ENCODE results near the gene CGNL1. TPM values are rescaled to one million over a fixed set of nuclear protein-coding genes. Genes with fewer than 3 reads are reported as not detected.

CGNL1 gene
- total RNA-seq, 1 experiment from 2014 or later, result 3.3 TPM

DNA sequence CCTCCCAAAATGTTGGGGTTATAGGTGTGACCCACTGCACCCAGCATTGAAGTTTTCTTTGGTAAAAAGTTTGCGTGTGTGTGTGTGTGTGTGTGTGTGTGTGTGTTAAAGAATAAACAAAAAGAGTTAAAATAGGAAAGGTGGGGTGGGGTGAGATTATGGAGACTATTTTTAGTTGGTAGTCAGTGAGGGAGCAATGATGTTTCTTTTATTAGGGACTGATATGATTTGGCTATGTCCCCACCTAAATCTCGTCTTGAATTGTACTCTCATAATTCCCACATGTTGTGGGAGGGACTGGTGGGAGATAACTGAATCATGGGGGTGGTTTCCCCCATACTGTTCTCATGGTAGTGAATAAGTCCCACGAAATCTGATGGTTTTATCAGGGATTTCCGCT is 92.2 kb downstream of the CGNL1 start:
- Mint-ChIP-seq H3K4me1 (ENCODE audit: low read depth, unreplicated experiment) (no peaks in the 10 kb centered on the region), H3K9me3 (ENCODE audit: low read depth, unreplicated experiment) (no peaks in the 10 kb centered on the region), H3K27me3 (ENCODE audit: unreplicated experiment) (no peaks in the 10 kb centered on the region), H3K36me3 (ENCODE audit: insufficient read depth, unreplicated experiment) (no peaks in the 10 kb centered on the region), H3K4me3 (ENCODE audit: low read depth, unreplicated experiment) (no peak overlapping the region), H3K27ac (ENCODE audit: unreplicated experiment) (no peak overlapping the region)
- no TSS peak for BruUV-seq (replicated peaks)
- CTCF ChIA-PET, result no interaction called here
- intact Hi-C loops (cut with micrococcal nuclease; ENCODE audit: unreplicated experiment), result no loop called here
- no peak for DNase-seq
- TF ChIP-seq, protein P1, sequence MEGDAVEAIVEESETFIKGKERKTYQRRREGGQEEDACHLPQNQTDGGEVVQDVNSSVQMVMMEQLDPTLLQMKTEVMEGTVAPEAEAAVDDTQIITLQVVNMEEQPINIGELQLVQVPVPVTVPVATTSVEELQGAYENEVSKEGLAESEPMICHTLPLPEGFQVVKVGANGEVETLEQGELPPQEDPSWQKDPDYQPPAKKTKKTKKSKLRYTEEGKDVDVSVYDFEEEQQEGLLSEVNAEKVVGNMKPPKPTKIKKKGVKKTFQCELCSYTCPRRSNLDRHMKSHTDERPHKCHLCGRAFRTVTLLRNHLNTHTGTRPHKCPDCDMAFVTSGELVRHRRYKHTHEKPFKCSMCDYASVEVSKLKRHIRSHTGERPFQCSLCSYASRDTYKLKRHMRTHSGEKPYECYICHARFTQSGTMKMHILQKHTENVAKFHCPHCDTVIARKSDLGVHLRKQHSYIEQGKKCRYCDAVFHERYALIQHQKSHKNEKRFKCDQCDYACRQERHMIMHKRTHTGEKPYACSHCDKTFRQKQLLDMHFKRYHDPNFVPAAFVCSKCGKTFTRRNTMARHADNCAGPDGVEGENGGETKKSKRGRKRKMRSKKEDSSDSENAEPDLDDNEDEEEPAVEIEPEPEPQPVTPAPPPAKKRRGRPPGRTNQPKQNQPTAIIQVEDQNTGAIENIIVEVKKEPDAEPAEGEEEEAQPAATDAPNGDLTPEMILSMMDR (IDR thresholded peaks at IDR 0.05; ENCODE audit: unreplicated experiment), result no peak

DNA sequence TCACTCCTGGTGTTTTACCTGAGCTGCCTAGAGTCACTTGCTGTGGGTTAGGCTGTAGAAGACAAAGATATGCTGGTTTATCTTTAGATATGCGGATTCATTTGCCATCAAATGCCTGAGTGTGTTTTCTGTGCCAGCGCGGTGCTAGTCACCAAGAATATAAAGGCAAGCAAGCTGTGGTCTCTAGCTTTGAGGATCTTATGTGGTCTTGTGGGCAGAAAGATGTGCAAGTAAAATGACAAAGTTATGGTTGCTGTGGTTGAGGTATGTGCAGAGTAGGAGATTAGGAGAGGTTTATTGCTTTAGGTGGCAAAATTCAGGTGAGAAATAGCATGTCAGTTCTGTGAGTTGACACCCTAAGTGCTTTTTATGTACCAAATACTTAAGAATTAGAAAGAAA is 94.2 kb downstream of the CGNL1 start:
- no TSS peak for BruUV-seq (replicated peaks)
- Mint-ChIP-seq H3K27me3 (ENCODE audit: unreplicated experiment) (no peaks in the 10 kb centered on the region), H3K4me1 (ENCODE audit: low read depth, unreplicated experiment) (peaks cover 13% of the 10 kb centered on the region), H3K4me3 (ENCODE audit: low read depth, unreplicated experiment) (no peak overlapping the region), H3K9me3 (ENCODE audit: low read depth, unreplicated experiment) (no peaks in the 10 kb centered on the region), H3K36me3 (ENCODE audit: insufficient read depth, unreplicated experiment) (peaks cover 2% of the 10 kb centered on the region), H3K27ac (ENCODE audit: unreplicated experiment) (no peak overlapping the region)
- TF ChIP-seq, protein P1 (IDR thresholded peaks at IDR 0.05; ENCODE audit: unreplicated experiment), result no peak
- intact Hi-C loops (cut with micrococcal nuclease; ENCODE audit: unreplicated experiment), result no loop called here
- CTCF ChIA-PET, result no interaction called here
- DNase-seq, result no peak

DNA sequence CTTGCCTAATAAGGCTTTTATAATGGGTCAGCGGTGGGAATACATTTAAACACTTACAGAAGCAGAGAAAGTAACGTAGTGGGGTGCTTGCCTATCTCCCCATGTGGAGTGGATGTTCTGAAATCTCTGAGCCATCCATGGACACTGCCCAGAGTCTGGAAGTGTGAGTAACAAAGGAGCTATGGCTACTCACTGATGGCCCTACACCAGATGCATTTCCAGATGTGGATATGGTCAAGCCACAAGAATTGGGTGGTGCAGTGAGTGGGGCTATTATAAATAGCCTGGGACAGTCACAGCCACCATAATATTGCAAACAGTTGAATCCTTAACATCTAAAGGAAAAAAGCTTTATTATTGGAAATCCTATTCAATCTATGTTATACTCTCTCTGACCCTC is 96.6 kb downstream of the CGNL1 start:
- H3K4me1 Mint-ChIP-seq (ENCODE audit: low read depth, unreplicated experiment), result peaks cover 36% of the 10 kb centered on the region
- TF ChIP-seq, protein P1 (IDR thresholded peaks at IDR 0.05; ENCODE audit: unreplicated experiment), result no peak
- DNase-seq, result no peak
- BruUV-seq (replicated peaks), result no TSS peak
- CTCF ChIA-PET, result no interaction called here
- H3K9me3 Mint-ChIP-seq (ENCODE audit: low read depth, unreplicated experiment), result no peaks in the 10 kb centered on the region
- no peak overlapping the region for H3K27ac Mint-ChIP-seq (ENCODE audit: unreplicated experiment)
- intact Hi-C loops (cut with micrococcal nuclease; ENCODE audit: unreplicated experiment), result no loop called here
- peaks cover 6% of the 10 kb centered on the region for H3K36me3 Mint-ChIP-seq (ENCODE audit: insufficient read depth, unreplicated experiment)
- no peaks in the 10 kb centered on the region for H3K27me3 Mint-ChIP-seq (ENCODE audit: unreplicated experiment)
- no peak overlapping the region for H3K4me3 Mint-ChIP-seq (ENCODE audit: low read depth, unreplicated experiment)

DNA sequence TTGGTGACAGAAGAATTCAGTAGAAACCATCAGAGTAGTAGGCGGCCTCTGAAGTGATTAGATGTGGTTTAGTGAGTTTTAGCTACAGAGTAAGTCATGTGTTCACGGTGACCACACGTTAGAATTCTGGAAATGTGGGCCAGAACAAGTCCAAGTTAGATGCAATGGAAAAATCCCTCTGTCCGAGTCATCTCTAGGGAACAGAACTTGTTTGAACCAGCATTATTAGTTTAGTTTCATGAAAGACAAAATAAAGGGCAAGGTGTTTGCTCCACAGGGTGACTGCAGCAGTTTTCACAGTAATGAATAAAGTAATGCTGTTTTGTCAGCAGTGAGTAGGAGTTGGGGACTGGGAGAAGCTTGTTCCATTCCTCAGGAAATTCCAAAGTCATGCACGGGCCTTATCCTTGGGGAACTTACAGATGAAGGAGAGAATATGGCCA is 100.2 kb downstream of the CGNL1 start:
- Mint-ChIP-seq H3K9me3 (ENCODE audit: low read depth, unreplicated experiment) (no peaks in the 10 kb centered on the region), H3K27me3 (ENCODE audit: unreplicated experiment) (no peaks in the 10 kb centered on the region), H3K36me3 (ENCODE audit: insufficient read depth, unreplicated experiment) (peaks cover 6% of the 10 kb centered on the region), H3K4me3 (ENCODE audit: low read depth, unreplicated experiment) (no peak overlapping the region), H3K4me1 (ENCODE audit: low read depth, unreplicated experiment) (peaks cover 57% of the 10 kb centered on the region), H3K27ac (ENCODE audit: unreplicated experiment) (no peak overlapping the region)
- TF ChIP-seq, protein P1 (IDR thresholded peaks at IDR 0.05; ENCODE audit: unreplicated experiment), result no peak
- DNase-seq, result no peak
- intact Hi-C loops (cut with micrococcal nuclease; ENCODE audit: unreplicated experiment), result no loop called here
- CTCF ChIA-PET, result no interaction called here
- BruUV-seq (replicated peaks), result no TSS peak
